Endothelial cell of umbilical vein (primary cell): ENCODE results near the gene SMARCA2. TPM values are rescaled to one million over a fixed set of nuclear protein-coding genes. Genes with fewer than 3 reads are reported as not detected.

Experiments
- BruUV-seq: library from RNA; stranded (reverse); fragments of 400-500 nt; replicated peaks from 2 replicates; lab custom pipeline; 2021; lab: Mats Ljungman, UMichigan
- CTCF ChIA-PET: fragments of 300-600, 350-600 bp; sonication (Branson Sonifier 250); formaldehyde crosslinking; loops from one replicate; lab custom pipeline; 2021; ENCODE audit warnings: antibody characterized with exemption, inconsistent platforms; lab: Charles Lee
- POLR2A ChIA-PET: fragments of 300-600, 350-600 bp; sonication (Branson Sonifier 250); formaldehyde crosslinking; loops from one replicate; lab custom pipeline; 2021; ENCODE audit warnings: antibody characterized with exemption, inconsistent platforms; lab: Charles Lee
- DNase-seq: peaks from one replicate; pipeline ENCODE4 v3.0.0-alpha.2; 2011; ENCODE audit warnings: low read depth, low spot score
- FAIRE-seq: peaks from 2 replicates; lab custom pipeline; 2011; peaks lifted over from hg19 to GRCh38; lab: Jason Lieb, UNC
- H2AFZ ChIP-seq: 2 replicates; pipeline ENCODE4 v1.6.0; 2012; ENCODE audit warnings: low read depth, low read length, control low read depth, inconsistent platforms
- H3K27ac ChIP-seq: 2 replicates; pipeline ENCODE4 v1.5.1; 2011; ENCODE audit warnings: low read depth, mild to moderate bottlenecking, control low read depth, low read length, moderate library complexity; ENCODE audit not compliant: insufficient read depth
- H3K27me3 ChIP-seq, 2 experiments: 2 replicates each; pipeline versions ENCODE4 v1.6.0 to v1.6.1; 2011; ENCODE audit warnings: low read length in 2 of 2, mixed read lengths in 1 of 2; ENCODE audit not compliant: control insufficient read depth in 2 of 2, insufficient read depth in 2 of 2
- H3K36me3 ChIP-seq, 2 experiments: 2 replicates in 1 of 2; 3 replicates in 1 of 2; pipeline ENCODE4 v1.5.1; 2011; ENCODE audit warnings: low read length in 2 of 2, mild to moderate bottlenecking in 1 of 2, moderate library complexity in 1 of 2; ENCODE audit not compliant: control insufficient read depth in 2 of 2, insufficient read depth in 2 of 2; ENCODE audit errors: extremely low read depth in 1 of 2
- H3K4me1 ChIP-seq: 3 replicates; pipeline ENCODE4 v1.5.1; 2011; ENCODE audit warnings: mild to moderate bottlenecking, low read length; ENCODE audit not compliant: control insufficient read depth, insufficient read depth; ENCODE audit errors: extremely low read depth
- H3K4me2 ChIP-seq: 2 replicates; pipeline ENCODE4 v1.6.1; 2011; ENCODE audit warnings: low read length, control low read depth, mixed read lengths; ENCODE audit not compliant: insufficient read depth
- H3K4me3 ChIP-seq, 3 experiments: fragments of 200-600 bp in 1 of 3; sonication (generic), shearing (Covaris generic) in 1 of 3; replicated peaks in 1 of 3; 2 replicates each; pipeline ENCODE4 v1.5.1; 2011 to 2016; ENCODE audit warnings: control low read depth in 3 of 3, low read length in 3 of 3, mild to moderate bottlenecking in 2 of 3, inconsistent platforms in 1 of 3, low read depth in 1 of 3, moderate library complexity in 1 of 3; ENCODE audit not compliant: insufficient read depth in 1 of 3
- H3K79me2 ChIP-seq: 2 replicates; pipeline ENCODE4 v1.6.0; 2012; ENCODE audit warnings: low read length, inconsistent platforms; ENCODE audit not compliant: control insufficient read depth, insufficient read depth
- H3K9ac ChIP-seq: replicated peaks from 2 replicates; pipeline ENCODE3; 2011; ENCODE audit warnings: low read length, control low read depth; ENCODE audit not compliant: insufficient read depth; ENCODE audit errors: extremely low read depth
- H3K9me1 ChIP-seq: replicated peaks from 3 replicates; pipeline ENCODE4 v1.6.0; 2011; ENCODE audit warnings: mild to moderate bottlenecking, low read length; ENCODE audit not compliant: control insufficient read depth, insufficient read depth; ENCODE audit errors: extremely low read depth
- H3K9me3 ChIP-seq: replicated peaks from 2 replicates; pipeline ENCODE4 v1.5.1; 2012; ENCODE audit warnings: low read length, inconsistent platforms; ENCODE audit not compliant: control insufficient read depth, insufficient read depth
- H4K20me1 ChIP-seq: replicated peaks from 2 replicates; pipeline ENCODE3; 2011; ENCODE audit warnings: mild to moderate bottlenecking, low read length; ENCODE audit not compliant: control insufficient read depth, insufficient read depth; ENCODE audit errors: extremely low read depth
- EZH2 ChIP-seq: IDR thresholded peaks from 2 replicates; pipeline ENCODE4 v1.6.1; 2012; ENCODE audit warnings: borderline replicate concordance, low read depth, mild to moderate bottlenecking, moderate library complexity, low read length, inconsistent platforms; ENCODE audit not compliant: severe bottlenecking
- FOS ChIP-seq: IDR thresholded peaks from 2 replicates; pipeline ENCODE4 v1.6.1; 2011; ENCODE audit warnings: mild to moderate bottlenecking, low read length, moderate library complexity, borderline replicate concordance; ENCODE audit not compliant: insufficient read depth
- GATA2 ChIP-seq: IDR thresholded peaks from 2 replicates; pipeline ENCODE4 v1.7.0; 2011; ENCODE audit warnings: low read depth, mild to moderate bottlenecking, moderate library complexity, mixed read lengths, low read length; ENCODE audit not compliant: insufficient read length, insufficient read depth
- JUN ChIP-seq: IDR thresholded peaks from 2 replicates; pipeline ENCODE4 v1.6.1; 2011; ENCODE audit warnings: borderline replicate concordance, low read depth; ENCODE audit not compliant: insufficient read length, insufficient read depth
- MYC ChIP-seq: IDR thresholded peaks from one replicate; pipeline ENCODE4 v1.6.1; 2011; ENCODE audit warnings: mild to moderate bottlenecking, low read depth, low read length
- POLR2A ChIP-seq: IDR thresholded peaks from 2 replicates; pipeline ENCODE4 v1.6.1; 2012; ENCODE audit warnings: low read depth, mild to moderate bottlenecking, control low read depth, low read length
- POLR2AphosphoS5 ChIP-seq: IDR thresholded peaks from 2 replicates; pipeline ENCODE4 v1.6.1; 2012; ENCODE audit warnings: low read depth, mild to moderate bottlenecking, control low read depth, low read length, moderate library complexity; ENCODE audit not compliant: insufficient read depth
- dilution Hi-C: fragments of 300-500 bp; cut with MboI; formaldehyde crosslinking; loops from one replicate; pipeline ENCODE4 v1.15.0; 2019; ENCODE audit warnings: low sequenced_read_pairs; ENCODE audit not compliant: extremely low pct_ligation_motif_present
- intact Hi-C: fragments of 100-400 bp; cut with micrococcal nuclease; formaldehyde crosslinking; loops from one replicate; pipeline ENCODE4 v1.10.0; 2022
- polyA plus RNA-seq, 4 experiments: library from polyadenylated mRNA; depleted of rRNA in 3 of 4; stranded (reverse) in 3 of 4; unstranded in 1 of 4; fragments of >200 nt; gene quantifications; 2 replicates each; pipeline versions ENCODE4 v1.2.1 to v1.2.3, GENCODE V29; 2011 to 2012; ENCODE audit warnings: missing spikeins in 1 of 4
- total RNA-seq: library from RNA; stranded (reverse); gene quantifications from 2 replicates; pipeline ENCODE4 v1.2.3, GENCODE V29; 2021
- TF ChIP-seq, protein P1 (sequence below), 2 donors: IDR thresholded peaks; 1 replicate in 1 of 2; 2 replicates in 1 of 2; pipeline ENCODE4 v1.5.1; 2011; ENCODE audit warnings: low read length in 2 of 2, mild to moderate bottlenecking in 2 of 2, moderate library complexity in 2 of 2, control low read depth in 1 of 2, inconsistent platforms in 1 of 2, low read depth in 1 of 2; ENCODE audit not compliant: insufficient read depth in 1 of 2; ENCODE audit errors: extremely low read depth in 1 of 2
- TF ChIP-seq, protein P2 (sequence below): IDR thresholded peaks from 2 replicates; pipeline ENCODE4 v1.6.1; 2011; ENCODE audit not compliant: insufficient read depth, insufficient read length

The SMARCA2 gene
- total and polyA plus RNA-seq, 2 donors (not counting 3 experiments of a cell fraction or from before 2014, with no cell fraction given): 54.5 to 79.9 TPM

DNA sequence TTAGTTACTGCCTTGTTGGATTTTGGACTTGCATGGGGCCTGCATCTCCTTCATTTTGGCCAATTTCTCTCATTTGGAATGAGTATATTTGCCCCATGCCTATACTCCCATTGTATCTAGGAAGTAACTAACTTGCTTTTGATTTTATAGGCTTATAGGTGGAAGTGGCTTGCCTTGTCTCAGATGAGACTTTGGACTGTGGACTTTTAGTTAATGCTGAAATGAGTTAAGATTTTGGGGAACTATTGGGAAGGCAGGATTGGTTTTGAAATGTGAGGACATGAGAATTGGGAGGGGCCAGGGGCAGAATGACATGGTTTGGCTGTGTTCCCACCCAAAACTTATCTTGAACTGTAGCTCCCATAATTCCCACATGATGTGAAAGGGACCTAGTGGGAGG lies 42.5 kb upstream of the SMARCA2 start:
- no peak overlapping the region for H3K4me3 ChIP-seq
- H3K27ac ChIP-seq: no peak overlapping the region
- TF ChIP-seq JUN: no peak
- no peak for TF ChIP-seq EZH2
- TF ChIP-seq GATA2: no peak
- no peak for TF ChIP-seq FOS
- no peak for TF ChIP-seq MYC
- H3K36me3 ChIP-seq: no peaks in the 10 kb centered on the region
- ChIA-PET POLR2A (no interaction called here), CTCF (no interaction called here)
- FAIRE-seq (no peak), DNase-seq (no peak)
- no peaks in the 10 kb centered on the region for H3K27me3 ChIP-seq
- dilution Hi-C loops: no loop called here
- intact Hi-C loops: no loop called here
- H3K9me1 ChIP-seq: no peaks in the 10 kb centered on the region
- no peaks in the 10 kb centered on the region for H3K4me1 ChIP-seq
- no peaks in the 10 kb centered on the region for H3K9me3 ChIP-seq
- H2AFZ ChIP-seq: no peak overlapping the region
- H3K4me2 ChIP-seq: no peak overlapping the region
- no peaks in the 10 kb centered on the region for H3K79me2 ChIP-seq
- no peaks in the 10 kb centered on the region for H4K20me1 ChIP-seq
- no peak overlapping the region for H3K9ac ChIP-seq
- no TSS peak for BruUV-seq

DNA sequence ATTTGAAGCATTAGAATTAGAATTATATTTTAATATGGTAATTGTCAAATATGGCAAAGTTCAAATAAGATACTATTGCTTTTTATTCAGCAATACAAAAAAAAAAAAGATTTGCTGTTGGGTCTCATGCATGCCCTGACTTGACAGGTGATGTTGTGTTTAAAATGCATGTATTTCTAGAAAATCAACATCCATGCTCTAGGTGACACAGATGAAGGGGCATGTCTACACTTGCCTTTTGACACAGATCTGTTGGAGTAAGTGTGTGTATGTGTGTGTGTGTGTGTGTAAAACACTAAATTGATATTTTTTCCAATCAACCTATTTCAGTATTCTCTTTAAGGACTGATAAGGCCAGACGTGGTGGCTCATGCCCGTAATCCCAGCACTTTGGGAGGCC lies 38.1 kb upstream of the SMARCA2 start:
- dilution Hi-C loops (no loop called here), intact Hi-C loops (no loop called here)
- Histone ChIP-seq H3K27me3 (no peaks in the 10 kb centered on the region), H3K27ac (no peak overlapping the region), H3K9me1 (no peaks in the 10 kb centered on the region), H3K4me1 (no peaks in the 10 kb centered on the region), H3K79me2 (no peaks in the 10 kb centered on the region), H3K9ac (no peak overlapping the region), H3K36me3 (no peaks in the 10 kb centered on the region), H3K4me3 (no peak overlapping the region), H3K9me3 (no peaks in the 10 kb centered on the region), H2AFZ (no peak overlapping the region), H3K4me2 (no peak overlapping the region), H4K20me1 (no peaks in the 10 kb centered on the region)
- no peak for DNase-seq
- ChIA-PET CTCF (no interaction called here), POLR2A (no interaction called here)
- no TSS peak for BruUV-seq
- no peak for FAIRE-seq
- TF ChIP-seq POLR2AphosphoS5: no peak
- TF ChIP-seq, protein P1, sequence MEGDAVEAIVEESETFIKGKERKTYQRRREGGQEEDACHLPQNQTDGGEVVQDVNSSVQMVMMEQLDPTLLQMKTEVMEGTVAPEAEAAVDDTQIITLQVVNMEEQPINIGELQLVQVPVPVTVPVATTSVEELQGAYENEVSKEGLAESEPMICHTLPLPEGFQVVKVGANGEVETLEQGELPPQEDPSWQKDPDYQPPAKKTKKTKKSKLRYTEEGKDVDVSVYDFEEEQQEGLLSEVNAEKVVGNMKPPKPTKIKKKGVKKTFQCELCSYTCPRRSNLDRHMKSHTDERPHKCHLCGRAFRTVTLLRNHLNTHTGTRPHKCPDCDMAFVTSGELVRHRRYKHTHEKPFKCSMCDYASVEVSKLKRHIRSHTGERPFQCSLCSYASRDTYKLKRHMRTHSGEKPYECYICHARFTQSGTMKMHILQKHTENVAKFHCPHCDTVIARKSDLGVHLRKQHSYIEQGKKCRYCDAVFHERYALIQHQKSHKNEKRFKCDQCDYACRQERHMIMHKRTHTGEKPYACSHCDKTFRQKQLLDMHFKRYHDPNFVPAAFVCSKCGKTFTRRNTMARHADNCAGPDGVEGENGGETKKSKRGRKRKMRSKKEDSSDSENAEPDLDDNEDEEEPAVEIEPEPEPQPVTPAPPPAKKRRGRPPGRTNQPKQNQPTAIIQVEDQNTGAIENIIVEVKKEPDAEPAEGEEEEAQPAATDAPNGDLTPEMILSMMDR (IDR thresholded peaks at IDR 0.05; ENCODE audit: extremely low read depth in 1 of 2, insufficient read depth in 1 of 2, low read depth in 1 of 2, low read length in 2 of 2): no peak
- TF ChIP-seq JUN: no peak
- no peak for TF ChIP-seq POLR2A
- TF ChIP-seq GATA2: no peak
- TF ChIP-seq FOS: no peak
- TF ChIP-seq EZH2: no peak
- TF ChIP-seq MYC: no peak
- TF ChIP-seq, protein P2, sequence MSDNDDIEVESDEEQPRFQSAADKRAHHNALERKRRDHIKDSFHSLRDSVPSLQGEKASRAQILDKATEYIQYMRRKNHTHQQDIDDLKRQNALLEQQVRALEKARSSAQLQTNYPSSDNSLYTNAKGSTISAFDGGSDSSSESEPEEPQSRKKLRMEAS: no peak
